Stimulated activated CD8-positive, alpha-beta memory T cell treated with anti-CD3 and anti-CD28 coated beads, Interleukin-7, amount 100 ng/mL, for 1 hour (primary cell): ENCODE data around the gene ITFG1.
"Not testable (repeated sequence)": the region's sequence is repeated elsewhere in the genome, so short reads cannot be mapped to it uniquely, and the experiment has no call there.

Experiments used
- DNase-seq, 2 donors: peaks; one replicate each; pipeline ENCODE4 v3.0.0-alpha.2; 2020; ENCODE audit warnings: low read depth in 2 of 2

The ITFG1 gene

DNA sequence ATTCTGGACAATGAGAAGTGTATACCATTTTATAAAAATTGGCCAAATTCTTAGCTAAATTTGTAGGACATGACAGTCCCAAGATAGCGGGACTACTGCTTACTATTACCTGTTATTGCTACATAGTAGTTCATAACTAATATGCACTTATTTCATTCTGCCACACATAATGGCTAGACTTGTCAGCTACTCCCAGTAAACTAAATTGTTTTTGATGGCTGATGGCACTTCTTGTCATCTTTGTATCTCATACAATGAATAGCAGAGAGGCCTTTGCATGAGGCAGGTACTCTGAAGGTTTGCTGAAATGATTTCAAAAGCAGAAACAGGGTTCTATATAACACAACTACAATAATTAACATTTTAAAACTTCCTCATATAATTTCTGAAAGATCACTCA is 44.0 kb downstream of the ITFG1 start:
- DNase-seq: no peak

DNA sequence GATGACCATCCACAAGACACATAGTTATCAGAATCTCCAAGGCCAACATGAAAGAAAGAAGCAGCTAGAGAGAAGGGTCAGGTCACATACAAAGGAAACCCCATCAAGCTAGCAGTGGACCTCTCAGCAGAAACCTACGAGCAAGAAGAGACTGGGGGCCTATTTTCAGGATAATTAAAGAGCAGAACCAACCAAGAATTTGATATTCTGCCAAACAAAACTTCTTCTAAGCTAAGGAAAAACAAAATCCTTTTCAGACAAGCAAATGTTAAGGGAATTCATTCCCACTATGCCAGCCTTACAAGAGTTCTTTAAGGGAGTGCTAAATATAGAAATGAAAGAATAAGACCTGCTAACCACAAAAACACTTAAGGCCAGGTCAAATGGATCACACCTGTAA is 47.8 kb downstream of the ITFG1 start:
- no peak for DNase-seq

DNA sequence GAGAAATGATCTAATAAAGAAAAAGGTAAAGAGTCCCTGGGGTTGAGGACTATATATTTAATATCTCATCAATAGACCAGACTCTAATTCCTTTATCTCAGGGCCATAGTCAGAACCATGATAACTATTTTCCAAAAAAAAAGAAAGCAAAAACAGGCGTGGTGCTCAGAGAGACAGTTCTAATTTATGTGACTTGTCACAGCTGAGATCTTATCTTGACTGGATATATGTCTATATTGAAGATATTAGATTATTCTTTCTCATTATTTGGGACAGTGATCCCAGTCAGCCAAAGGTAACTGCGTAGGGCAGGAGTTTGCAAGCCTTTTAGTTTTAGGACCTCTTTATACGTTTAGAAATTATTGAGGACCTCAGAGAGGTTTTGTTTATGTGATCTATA is 52.4 kb downstream of the ITFG1 start:
- no peak for DNase-seq

- DNase-seq: no peak
Observed at GRCh38 chr16:47395733-47396498, 64.9 kb downstream of the ITFG1 start.

GRCh38 chr16:47392081-47392480 is 68.8 kb downstream of the ITFG1 start:
- DNase-seq: no peak

DNA sequence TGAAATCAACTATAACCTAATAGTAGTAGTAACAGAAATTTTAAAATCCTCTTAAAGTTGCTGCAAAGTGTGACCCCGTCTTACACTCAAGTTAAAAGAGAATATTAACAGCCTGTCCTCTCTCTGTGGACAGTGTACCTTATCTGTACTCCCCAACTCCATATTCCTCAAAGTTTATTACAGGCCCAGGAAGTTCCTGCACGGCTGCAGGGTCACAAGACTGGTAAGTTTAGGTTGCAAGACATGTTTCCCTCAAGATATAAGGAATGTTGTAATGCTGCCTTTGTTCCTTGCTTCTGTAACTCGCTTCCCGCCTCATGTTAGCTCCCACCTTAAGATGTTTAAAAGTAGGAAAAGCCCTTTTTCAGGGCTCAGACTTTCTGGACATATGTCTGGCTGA is 72.2 kb downstream of the ITFG1 start:
- DNase-seq: no peak

DNA sequence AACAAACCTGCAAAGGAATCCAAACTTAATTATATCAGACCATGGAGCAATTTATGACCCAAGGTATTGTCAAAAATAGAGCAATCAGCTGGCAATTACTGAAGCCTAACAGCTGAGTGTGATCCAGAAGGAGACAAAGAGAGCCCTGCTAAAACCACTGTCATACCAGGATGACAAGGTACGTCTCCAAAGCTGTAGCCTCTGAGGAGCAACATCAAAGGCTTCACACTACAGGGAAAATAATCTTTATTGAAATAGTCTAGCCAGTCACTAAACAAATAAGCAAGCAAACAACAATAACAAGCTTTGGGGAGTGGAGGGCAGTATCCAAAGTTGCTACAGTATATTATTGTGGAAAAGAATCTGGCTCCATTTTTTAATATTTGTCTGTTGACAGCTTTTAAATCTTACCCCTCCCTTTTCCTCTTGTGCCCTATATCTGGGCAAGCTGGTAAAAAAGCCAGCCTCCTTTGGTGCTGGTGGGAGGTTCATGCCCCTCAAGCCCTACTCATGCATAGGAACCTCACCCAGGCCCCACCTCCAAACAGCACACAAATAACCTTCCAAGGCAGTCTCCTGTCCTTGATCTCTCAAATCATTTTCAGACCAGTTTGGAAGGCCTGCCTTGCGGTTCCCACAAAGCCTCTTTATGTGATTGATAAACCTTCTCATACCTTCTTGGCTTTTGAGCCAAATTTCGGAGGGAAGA is 73.7 kb downstream of the ITFG1 start:
- DNase-seq: no peak

GRCh38 chr16:47386201-47386718 is 74.6 kb downstream of the ITFG1 start:
- no peak for DNase-seq

DNA sequence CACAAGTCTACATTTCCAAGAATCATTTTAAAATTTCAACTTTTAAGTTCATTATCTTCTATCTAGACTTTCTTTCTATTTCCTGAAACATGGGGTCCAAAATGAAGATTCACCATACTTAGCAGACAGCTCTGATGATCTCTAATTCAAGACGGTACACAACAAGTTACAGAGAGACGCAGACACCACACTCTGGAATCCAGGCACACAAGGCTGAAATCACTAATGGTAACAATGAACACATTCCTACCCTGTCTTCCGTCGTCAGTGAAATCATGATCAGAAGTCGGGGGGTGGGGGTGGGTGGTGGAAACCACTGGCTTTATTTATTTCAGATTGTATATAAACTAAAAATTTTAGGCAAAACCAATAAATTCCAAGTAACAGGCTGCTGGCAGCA is 78.5 kb downstream of the ITFG1 start:
- no peak for DNase-seq

- no peak for DNase-seq
Observed at GRCh38 chr16:47377154-47377553, 83.7 kb downstream of the ITFG1 start.

GRCh38 chr16:47375423-47375822 is 85.4 kb downstream of the ITFG1 start:
- no peak for DNase-seq

GRCh38 chr16:47374629-47375028 is 86.2 kb downstream of the ITFG1 start:
- no peak for DNase-seq

DNA sequence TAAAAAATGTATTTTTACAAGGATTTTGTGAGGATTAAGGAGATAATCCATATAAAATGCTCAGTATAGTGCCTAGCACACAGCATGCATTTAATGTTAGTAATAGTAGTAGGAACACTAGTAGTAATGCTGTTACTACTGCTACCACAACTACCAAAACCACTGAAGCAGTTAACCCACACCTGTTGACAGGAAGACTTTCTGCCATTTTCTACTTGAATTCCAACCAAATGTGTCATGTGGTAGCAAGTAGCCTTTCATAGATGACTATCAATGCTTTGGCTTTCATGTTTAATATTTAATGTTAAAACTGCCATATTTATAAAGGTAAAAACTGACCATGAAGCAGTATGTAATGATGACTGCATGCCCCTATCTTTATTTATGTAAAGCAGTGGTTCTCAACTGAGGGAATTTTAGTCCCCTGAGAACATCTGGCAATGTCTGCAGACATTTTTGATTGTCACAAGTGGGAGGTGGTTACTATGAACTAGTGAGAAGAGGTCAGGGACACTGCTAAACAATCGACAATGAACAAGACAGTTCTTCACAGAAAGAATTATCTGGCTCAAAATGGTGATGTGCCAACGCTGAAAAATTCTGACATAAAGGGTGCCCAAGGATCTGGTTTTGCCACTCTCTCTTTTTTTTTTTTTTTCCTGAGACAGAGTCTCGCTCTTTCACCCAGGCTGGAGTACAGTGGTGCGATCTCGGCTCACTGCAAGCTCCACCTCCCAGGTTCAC is 89.4 kb downstream of the ITFG1 start:
- no peak for DNase-seq

GRCh38 chr16:47370536-47370935 is 90.3 kb downstream of the ITFG1 start:
- DNase-seq: no peak

GRCh38 chr16:47366228-47366627 is 94.6 kb downstream of the ITFG1 start:
- DNase-seq: no peak

GRCh38 chr16:47363761-47364160 is 97.1 kb downstream of the ITFG1 start:
- no peak for DNase-seq

DNA sequence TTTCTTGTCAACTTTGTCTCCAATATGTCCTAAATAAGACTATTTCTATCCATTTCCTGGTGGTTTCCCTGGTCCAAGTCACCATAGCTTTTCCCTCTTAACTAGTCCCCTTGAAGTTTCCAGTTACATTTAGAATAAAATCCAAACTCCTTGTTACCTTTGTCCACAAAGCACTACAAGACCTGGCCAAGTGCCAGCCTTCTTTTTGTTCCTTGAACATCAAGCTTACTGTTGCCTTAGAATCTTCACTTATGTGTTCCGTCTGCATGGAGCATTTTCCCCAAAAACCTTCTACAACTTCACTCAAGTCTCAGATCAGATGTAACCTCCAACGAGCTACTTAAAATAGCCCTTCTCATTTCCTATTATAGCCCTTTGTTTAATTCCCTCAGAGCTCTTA is 101.4 kb downstream of the ITFG1 start:
- no peak for DNase-seq

DNA sequence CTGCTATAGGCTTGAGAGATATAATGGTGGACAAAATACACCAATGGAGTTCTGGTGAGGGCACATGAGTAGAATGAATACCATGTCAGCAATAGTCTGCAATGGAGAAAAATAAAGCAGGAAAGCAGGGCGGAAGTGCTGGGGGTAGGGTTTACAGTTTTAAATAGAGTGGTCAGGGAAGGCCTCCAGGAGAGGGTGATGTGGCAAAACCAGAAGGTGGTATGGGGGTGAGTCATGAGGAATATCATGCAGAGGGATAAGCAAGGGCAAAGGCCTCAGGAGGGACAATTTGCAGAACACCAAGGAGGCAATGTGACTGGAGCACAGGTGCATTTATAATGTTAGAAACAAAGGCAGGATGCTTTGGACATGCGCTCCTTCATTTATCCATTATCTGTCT is 102.0 kb downstream of the ITFG1 start:
- no peak for DNase-seq

GRCh38 chr16:47349029-47349428 is 111.8 kb downstream of the ITFG1 start:
- not testable (repeated sequence) for DNase-seq

GRCh38 chr16:47347021-47347696 is 113.7 kb downstream of the ITFG1 start:
- DNase-seq: not testable (repeated sequence)

DNA sequence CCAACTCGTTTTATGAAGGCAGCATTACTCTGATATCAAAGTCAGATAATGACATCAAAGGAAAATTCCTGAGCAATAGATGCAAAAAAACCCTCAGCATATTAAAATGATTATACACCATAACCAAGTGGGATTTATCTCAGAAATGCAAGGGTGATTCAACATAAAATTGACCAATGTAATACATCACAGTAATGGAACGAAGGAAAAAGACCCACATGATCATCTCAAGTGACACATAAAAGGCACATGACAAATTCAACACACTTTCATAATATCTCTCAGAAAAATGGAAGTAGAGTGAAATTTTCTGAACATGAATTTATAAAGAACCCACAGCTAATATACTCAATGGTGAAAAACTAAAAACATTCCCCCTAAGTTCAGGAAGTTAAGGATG is 118.8 kb downstream of the ITFG1 start:
- DNase-seq: no peak

DNA sequence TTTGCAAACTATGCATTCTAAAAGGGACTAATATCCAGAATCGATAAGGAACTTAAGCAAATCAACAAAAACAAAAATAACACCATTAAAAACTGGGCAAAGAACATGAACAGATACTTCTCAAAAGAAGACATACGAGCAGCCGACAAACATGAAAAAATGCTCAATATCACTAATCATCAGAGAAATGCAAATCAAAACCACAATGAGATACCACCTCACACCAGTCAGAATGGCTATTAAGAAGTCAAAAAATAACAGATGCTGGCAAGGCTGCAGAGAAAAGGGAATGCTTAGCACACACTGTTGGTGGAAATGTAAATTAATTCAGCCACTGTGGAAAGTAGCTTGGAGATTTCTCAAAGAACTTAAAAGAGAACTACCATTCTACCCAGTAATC is 130.3 kb downstream of the ITFG1 start:
- DNase-seq: not testable (repeated sequence)
